Thoracic aorta (tissue), 2 donors: ENCODE results near the gene SSR4. TPM values are rescaled to one million over a fixed set of nuclear protein-coding genes. Genes with fewer than 3 reads are reported as not detected.

Experiments used
- ATAC-seq: fragments of 150-250 bp; one replicate; pipeline ENCODE4 v1.8.0; 2017; ENCODE audit warnings: low read depth; ENCODE audit not compliant: insufficient number of reproducible peaks, low FRiP score
- DNase-seq: peaks from one replicate; pipeline ENCODE4 v3.0.0-alpha.2; 2020; ENCODE audit warnings: low spot score
- H3K27ac ChIP-seq, 2 donors: fragments of 200-600 bp; sonication (generic); 1 replicate in 1 of 2; 2 replicates in 1 of 2; pipeline ENCODE4 v1.5.1; 2016; ENCODE audit warnings: mild to moderate bottlenecking in 2 of 2, moderate library complexity in 2 of 2
- H3K27me3 ChIP-seq: fragments of 200-600 bp; sonication (generic); replicated peaks from 2 replicates; pipeline ENCODE4 v1.6.0; 2016; ENCODE audit warnings: mild to moderate bottlenecking; ENCODE audit not compliant: insufficient read depth
- H3K36me3 ChIP-seq: fragments of 200-600 bp; sonication (generic); one replicate; pipeline ENCODE4 v1.5.1; 2016
- H3K4me1 ChIP-seq, 2 donors: fragments of 200-600 bp; sonication (generic); 1 replicate in 1 of 2; 2 replicates in 1 of 2; pipeline versions ENCODE4 v1.5.1 to v1.6.0; 2016; ENCODE audit warnings: low read depth in 2 of 2, mild to moderate bottlenecking in 1 of 2; ENCODE audit not compliant: control insufficient read depth in 1 of 2
- H3K4me3 ChIP-seq: fragments of 200-600 bp; sonication (generic); 2 replicates; pipeline ENCODE4 v1.5.1; 2016; ENCODE audit warnings: mild to moderate bottlenecking
- H3K9me3 ChIP-seq: fragments of 200-600 bp; sonication (generic); 2 replicates; pipeline ENCODE4 v1.5.1; 2016
- total RNA-seq, 2 donors: library from RNA; depleted of rRNA; stranded (reverse); fragments of >200 nt; gene quantifications; one replicate each; pipeline versions ENCODE4 v1.1.0 to v1.2.3, GENCODE V29; 2016
- TF ChIP-seq, protein P1 (sequence below): fragments of 200-600 bp; sonication (generic); IDR thresholded peaks from one replicate; pipeline ENCODE4 v1.5.1; 2019; ENCODE audit warnings: antibody characterized with exemption

The SSR4 gene
- total RNA-seq, 2 donors from 2014 or later, result 103 to 299 TPM

DNA sequence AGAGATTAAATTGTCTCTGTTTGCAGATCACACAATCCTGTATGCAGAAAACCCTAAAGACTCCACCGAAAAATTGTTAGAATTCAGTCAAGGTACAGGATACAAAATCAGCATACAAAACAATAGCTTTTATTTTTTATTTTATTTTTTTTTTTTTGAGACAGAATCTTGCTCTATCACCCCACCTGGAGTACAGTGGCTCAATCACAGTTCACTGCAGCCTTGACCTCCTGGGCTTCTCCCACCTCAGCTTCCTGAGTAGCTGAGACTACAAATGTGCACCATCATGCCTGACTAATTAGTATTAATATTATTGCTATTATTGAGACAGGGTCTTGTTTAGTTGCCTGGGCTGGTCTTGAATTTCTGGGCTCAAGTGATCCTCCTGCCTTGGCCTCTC is 39.3 kb upstream of the SSR4 start:
- H3K36me3 ChIP-seq, result no peaks in the 10 kb centered on the region

DNA sequence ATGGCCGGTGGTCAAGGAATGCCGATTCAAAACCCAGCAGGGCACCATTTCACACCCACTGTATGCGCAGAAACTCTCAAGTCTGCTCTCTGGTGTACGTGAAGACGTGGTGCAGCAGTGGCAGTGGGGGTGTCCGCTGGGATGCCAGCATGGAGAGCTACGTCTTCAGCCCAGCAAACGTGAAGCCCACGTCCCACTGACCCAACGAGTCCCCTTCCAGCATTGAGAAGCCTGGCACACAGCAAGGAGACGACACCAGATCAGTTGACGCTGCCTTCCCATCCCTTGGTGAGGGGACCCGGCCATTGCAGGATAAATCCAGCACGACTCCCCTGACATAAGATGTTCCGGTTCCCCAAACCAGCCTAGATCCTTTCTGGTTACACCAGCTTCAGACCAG is 32.6 kb upstream of the SSR4 start:
- Histone ChIP-seq H3K4me1 (peaks cover 0 to 6% of the 10 kb centered on the region in 2 donors), H3K9me3 (no peaks in the 10 kb centered on the region), H3K27me3 (no peaks in the 10 kb centered on the region), H3K36me3 (no peaks in the 10 kb centered on the region), H3K27ac (no peak overlapping the region), H3K4me3 (no peak overlapping the region)
- DNase-seq (no peak), ATAC-seq (no peak)
- TF ChIP-seq, protein P1, sequence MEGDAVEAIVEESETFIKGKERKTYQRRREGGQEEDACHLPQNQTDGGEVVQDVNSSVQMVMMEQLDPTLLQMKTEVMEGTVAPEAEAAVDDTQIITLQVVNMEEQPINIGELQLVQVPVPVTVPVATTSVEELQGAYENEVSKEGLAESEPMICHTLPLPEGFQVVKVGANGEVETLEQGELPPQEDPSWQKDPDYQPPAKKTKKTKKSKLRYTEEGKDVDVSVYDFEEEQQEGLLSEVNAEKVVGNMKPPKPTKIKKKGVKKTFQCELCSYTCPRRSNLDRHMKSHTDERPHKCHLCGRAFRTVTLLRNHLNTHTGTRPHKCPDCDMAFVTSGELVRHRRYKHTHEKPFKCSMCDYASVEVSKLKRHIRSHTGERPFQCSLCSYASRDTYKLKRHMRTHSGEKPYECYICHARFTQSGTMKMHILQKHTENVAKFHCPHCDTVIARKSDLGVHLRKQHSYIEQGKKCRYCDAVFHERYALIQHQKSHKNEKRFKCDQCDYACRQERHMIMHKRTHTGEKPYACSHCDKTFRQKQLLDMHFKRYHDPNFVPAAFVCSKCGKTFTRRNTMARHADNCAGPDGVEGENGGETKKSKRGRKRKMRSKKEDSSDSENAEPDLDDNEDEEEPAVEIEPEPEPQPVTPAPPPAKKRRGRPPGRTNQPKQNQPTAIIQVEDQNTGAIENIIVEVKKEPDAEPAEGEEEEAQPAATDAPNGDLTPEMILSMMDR, result no peak

More for the DNA sequence above, 39.3 kb upstream of the SSR4 start:
- DNase-seq (no peak), ATAC-seq (no peak)
- H3K27ac ChIP-seq, result no peak overlapping the region
- H3K9me3 ChIP-seq, result no peaks in the 10 kb centered on the region
- H3K4me1 ChIP-seq, result no peaks in the 10 kb centered on the region
- no peaks in the 10 kb centered on the region for H3K27me3 ChIP-seq
- no peak overlapping the region for H3K4me3 ChIP-seq
- TF ChIP-seq, protein P1, result no peak

DNA sequence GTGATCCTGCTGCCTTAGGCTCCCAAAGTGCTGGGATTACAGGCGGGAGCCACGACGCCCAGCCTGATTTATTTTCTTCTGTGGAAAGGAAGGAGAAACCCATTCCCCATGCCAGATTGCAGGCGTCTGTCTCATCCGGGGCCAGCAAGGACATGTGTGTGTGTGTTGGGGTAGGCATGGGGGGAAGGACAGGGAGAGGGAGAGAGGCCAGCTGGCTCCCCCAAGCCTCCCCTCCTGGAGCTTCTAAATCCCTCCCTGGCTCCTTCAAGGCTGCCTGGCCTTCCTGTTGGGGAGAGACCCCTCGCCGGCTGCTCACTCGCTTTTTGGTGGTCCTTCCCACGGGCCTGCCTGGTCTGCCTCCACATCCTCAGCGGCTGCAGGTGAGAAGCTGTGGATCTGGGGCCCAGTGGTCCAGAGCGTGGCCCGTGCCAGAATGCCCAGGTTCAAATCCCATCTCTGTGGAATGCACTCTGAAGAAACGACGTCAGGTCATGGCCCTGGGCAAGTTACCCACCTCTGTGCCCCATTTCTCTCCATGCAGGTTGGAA is 31.8 kb upstream of the SSR4 start:
- Histone ChIP-seq H3K9me3 (no peaks in the 10 kb centered on the region), H3K4me1 (peaks cover 0 to 8% of the 10 kb centered on the region in 2 donors), H3K4me3 (no peak overlapping the region), H3K36me3 (no peaks in the 10 kb centered on the region), H3K27ac (no peak overlapping the region), H3K27me3 (no peaks in the 10 kb centered on the region)
- no peak for ATAC-seq
- TF ChIP-seq, protein P1, result no peak
- DNase-seq, result no peak

DNA sequence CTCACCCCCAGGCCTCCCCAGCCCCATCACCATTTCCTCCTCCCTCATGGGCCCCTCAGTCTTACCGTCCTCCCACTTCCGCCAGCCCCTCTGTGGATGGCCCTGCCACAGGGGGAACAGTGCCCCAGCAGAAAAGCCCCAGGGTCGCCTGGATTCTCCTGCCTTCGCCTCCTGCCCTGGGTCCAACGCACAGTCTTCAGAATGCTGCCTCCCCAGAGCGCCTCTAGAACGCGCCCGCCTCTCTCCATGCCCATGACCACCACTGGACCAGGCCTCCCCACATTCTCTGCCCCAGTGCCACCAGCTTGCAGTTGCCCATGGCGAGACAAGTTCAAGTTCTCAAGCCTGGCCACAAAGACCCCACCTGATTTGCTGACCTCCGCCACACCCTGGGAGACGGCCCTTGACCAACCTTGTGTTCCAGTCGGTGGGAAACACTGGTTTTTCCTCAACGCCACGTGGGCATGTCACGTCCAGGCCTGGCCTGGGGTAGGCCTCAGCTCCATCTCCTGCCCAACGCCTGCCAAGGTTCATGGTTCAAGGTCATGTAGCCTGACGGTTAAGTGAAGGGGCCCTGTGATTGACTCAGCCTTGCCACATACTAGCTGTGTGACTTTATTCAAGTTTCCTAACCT is 31.1 kb upstream of the SSR4 start:
- ATAC-seq (no peak), DNase-seq (no peak)
- Histone ChIP-seq H3K9me3 (no peaks in the 10 kb centered on the region), H3K27ac (no peak overlapping the region), H3K36me3 (no peaks in the 10 kb centered on the region), H3K27me3 (no peaks in the 10 kb centered on the region), H3K4me3 (no peak overlapping the region), H3K4me1 (peaks cover 0 to 8% of the 10 kb centered on the region in 2 donors)
- TF ChIP-seq, protein P1, result no peak

DNA sequence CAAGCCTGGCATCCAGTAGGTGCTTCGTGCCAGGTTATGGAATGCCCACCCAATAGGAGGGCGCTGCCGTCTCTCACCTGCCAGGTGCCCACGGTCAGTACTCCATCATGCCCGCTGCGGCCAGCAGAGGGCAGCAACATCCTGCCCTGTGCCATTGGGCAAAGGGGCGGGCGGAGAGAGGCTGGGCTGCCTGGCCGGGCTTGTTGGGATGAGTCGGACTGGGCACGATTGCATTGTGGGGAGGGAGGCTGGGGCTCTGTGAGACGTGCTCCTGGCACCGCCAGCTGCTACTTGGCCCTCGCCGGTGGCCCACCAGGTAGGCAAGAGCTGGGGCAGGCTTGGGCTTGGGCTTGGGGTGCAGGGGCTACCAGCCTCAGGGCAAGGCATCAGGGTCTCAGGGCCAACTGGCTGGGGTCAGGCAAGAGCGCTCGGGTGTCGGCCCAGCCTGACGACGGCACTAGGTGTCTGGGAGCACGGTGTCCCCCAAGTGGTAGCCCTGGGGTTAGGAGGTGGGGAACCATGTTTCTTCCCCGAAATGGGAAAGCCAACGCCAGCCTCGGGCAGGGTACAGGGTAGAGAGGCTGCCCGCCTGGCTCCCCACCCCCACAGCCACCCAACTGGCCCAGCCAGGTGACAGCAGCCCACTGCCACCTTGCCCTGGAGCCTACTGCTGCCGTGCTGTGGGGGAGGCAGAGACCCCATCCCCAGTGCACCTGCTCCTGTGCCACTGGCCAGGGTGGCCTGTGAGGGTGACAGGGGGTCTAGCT is 30.3 kb upstream of the SSR4 start, which contains the start of gene PLXNB3:
Gene PLXNB3, plus strand, starts transcription at position 261 of the 767 bp plus-strand sequence. CDS start 1,287 bp downstream, outside the sequence.
- Histone ChIP-seq H3K36me3 (no peaks in the 10 kb centered on the region), H3K4me3 (peak within 1 kb of the TSS; percentile 68), H3K27ac (peak within 1 kb of the TSS in 1 of 2 donors; percentile 74), H3K9me3 (no peaks in the 10 kb centered on the region), H3K4me1 (peaks cover 0 to 8% of the 10 kb centered on the region in 2 donors), H3K27me3 (no peaks in the 10 kb centered on the region)
- ATAC-seq, result peak; percentile 28
- peak; percentile 33 for DNase-seq
- TF ChIP-seq, protein P1, result peak; percentile 75
